ENCODE results near the gene RELL1.

Gene RELL1

GRCh38 chr4:37665333-37666320 is 20.5 kb downstream of the RELL1 start:
- DNase-seq (ENCODE audit: low read depth) = no peak

GRCh38 chr4:37664696-37665095 is 21.5 kb downstream of the RELL1 start:
- DNase-seq (ENCODE audit: low read depth) = no peak

- no peak for DNase-seq (ENCODE audit: low read depth)
These were observed 22.6 kb downstream of the RELL1 start for GRCh38 chr4:37663552-37663951.

- DNase-seq (ENCODE audit: low read depth) = no peak
These were observed 23.2 kb downstream of the RELL1 start for GRCh38 chr4:37662861-37663390.

- DNase-seq (ENCODE audit: low read depth) = no peak
These were observed 23.9 kb downstream of the RELL1 start for GRCh38 chr4:37662251-37662650.

GRCh38 chr4:37661772-37662171 is 24.4 kb downstream of the RELL1 start:
- no peak for DNase-seq (ENCODE audit: low read depth)

- DNase-seq (ENCODE audit: low read depth) = no peak
These were observed 26.5 kb downstream of the RELL1 start for GRCh38 chr4:37659696-37660095.

- no peak for DNase-seq (ENCODE audit: low read depth)
These were observed 29.5 kb downstream of the RELL1 start for GRCh38 chr4:37656649-37657048.

GRCh38 chr4:37653601-37654000 is 32.6 kb downstream of the RELL1 start:
- no peak for DNase-seq (ENCODE audit: low read depth)

GRCh38 chr4:37652747-37653527 is 33.2 kb downstream of the RELL1 start:
- DNase-seq (ENCODE audit: low read depth) = no peak

GRCh38 chr4:37651781-37652377 is 34.3 kb downstream of the RELL1 start:
- no peak for DNase-seq (ENCODE audit: low read depth)

- DNase-seq (ENCODE audit: low read depth) = no peak
These were observed 35.7 kb downstream of the RELL1 start for GRCh38 chr4:37650481-37650880.

- no peak for DNase-seq (ENCODE audit: low read depth)
These were observed 36.9 kb downstream of the RELL1 start for GRCh38 chr4:37649268-37649667.

GRCh38 chr4:37648084-37648817 is 37.9 kb downstream of the RELL1 start:
- DNase-seq (ENCODE audit: low read depth) = no peak

- no peak for DNase-seq (ENCODE audit: low read depth)
These were observed 39.9 kb downstream of the RELL1 start for GRCh38 chr4:37646247-37646646.

GRCh38 chr4:37645736-37646135 is 40.4 kb downstream of the RELL1 start:
- no peak for DNase-seq (ENCODE audit: low read depth)

- DNase-seq (ENCODE audit: low read depth) = no peak
These were observed 41.2 kb downstream of the RELL1 start for GRCh38 chr4:37644962-37645361.

- DNase-seq (ENCODE audit: low read depth) = no peak
These were observed 44.0 kb downstream of the RELL1 start for GRCh38 chr4:37641886-37642849.

- DNase-seq (ENCODE audit: low read depth) = no peak
These were observed 44.8 kb downstream of the RELL1 start for GRCh38 chr4:37641352-37641751.

- no peak for DNase-seq (ENCODE audit: low read depth)
These were observed 46.5 kb downstream of the RELL1 start for GRCh38 chr4:37639551-37640285.

All from activated T-cell treated with anti-CD3 and anti-CD28 coated beads for 48 hours (primary cell).